ENCODE results near the gene JPH3.

JPH3 gene

DNA sequence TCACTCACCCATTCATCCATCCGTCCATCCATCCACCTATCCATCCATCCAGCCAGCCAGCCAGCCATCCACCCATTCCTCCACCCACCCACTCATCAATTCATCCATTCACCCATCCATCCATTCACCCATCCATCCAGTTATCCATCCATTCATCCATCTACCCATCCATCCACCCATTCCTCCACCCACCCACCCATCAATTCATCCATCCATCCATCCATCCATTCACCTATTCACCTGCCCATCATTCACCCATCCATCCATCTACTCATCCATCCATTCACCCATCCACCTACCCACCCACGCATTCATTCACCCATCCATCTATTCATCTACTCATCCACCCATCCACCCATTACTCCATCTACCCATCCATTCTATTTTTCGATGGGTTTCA, 43.6 kb upstream of the JPH3 start:
- no peak for DNase-seq (ENCODE audit: low spot score)
- CTCF ChIA-PET, result no interaction called here
- H3K27ac ChIP-seq, result no peak overlapping the region
- TF ChIP-seq, protein P1, sequence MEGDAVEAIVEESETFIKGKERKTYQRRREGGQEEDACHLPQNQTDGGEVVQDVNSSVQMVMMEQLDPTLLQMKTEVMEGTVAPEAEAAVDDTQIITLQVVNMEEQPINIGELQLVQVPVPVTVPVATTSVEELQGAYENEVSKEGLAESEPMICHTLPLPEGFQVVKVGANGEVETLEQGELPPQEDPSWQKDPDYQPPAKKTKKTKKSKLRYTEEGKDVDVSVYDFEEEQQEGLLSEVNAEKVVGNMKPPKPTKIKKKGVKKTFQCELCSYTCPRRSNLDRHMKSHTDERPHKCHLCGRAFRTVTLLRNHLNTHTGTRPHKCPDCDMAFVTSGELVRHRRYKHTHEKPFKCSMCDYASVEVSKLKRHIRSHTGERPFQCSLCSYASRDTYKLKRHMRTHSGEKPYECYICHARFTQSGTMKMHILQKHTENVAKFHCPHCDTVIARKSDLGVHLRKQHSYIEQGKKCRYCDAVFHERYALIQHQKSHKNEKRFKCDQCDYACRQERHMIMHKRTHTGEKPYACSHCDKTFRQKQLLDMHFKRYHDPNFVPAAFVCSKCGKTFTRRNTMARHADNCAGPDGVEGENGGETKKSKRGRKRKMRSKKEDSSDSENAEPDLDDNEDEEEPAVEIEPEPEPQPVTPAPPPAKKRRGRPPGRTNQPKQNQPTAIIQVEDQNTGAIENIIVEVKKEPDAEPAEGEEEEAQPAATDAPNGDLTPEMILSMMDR (conservative IDR thresholded peaks at IDR 0.05; ENCODE audit: low read depth), result no peak
- POLR2A ChIA-PET (ENCODE audit: low non-redundant PET), result no interaction called here

DNA sequence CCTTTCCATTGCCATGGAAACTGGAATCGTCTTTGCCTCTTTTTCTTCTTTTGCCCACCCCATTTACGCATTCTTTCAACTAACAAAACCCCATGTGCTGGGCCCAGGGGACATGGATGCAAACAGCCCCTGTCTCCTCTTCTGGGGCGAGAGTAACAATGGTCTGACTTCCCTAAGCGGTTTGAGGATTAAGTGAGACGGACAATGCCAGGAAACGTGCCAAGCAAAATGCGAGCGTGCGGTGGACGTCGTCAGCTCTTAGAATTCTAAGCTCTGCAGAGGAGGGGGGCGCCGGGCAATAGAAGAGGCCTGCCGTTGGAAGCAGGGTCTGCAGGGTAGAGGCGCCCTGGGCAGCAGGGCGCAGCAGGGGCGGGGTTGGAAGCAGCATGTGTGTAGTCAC, 42.4 kb upstream of the JPH3 start:
- POLR2A ChIA-PET (ENCODE audit: low non-redundant PET), result no interaction called here
- TF ChIP-seq, protein P1 (conservative IDR thresholded peaks at IDR 0.05; ENCODE audit: low read depth), result no peak
- no peak for DNase-seq (ENCODE audit: low spot score)
- CTCF ChIA-PET, result interaction anchor here (1.9 kb wide), 1 partner anchor 77 kb away, joined by 6 read pairs; no protein-coding TSS in a partner anchor
- H3K27ac ChIP-seq, result no peak overlapping the region

DNA sequence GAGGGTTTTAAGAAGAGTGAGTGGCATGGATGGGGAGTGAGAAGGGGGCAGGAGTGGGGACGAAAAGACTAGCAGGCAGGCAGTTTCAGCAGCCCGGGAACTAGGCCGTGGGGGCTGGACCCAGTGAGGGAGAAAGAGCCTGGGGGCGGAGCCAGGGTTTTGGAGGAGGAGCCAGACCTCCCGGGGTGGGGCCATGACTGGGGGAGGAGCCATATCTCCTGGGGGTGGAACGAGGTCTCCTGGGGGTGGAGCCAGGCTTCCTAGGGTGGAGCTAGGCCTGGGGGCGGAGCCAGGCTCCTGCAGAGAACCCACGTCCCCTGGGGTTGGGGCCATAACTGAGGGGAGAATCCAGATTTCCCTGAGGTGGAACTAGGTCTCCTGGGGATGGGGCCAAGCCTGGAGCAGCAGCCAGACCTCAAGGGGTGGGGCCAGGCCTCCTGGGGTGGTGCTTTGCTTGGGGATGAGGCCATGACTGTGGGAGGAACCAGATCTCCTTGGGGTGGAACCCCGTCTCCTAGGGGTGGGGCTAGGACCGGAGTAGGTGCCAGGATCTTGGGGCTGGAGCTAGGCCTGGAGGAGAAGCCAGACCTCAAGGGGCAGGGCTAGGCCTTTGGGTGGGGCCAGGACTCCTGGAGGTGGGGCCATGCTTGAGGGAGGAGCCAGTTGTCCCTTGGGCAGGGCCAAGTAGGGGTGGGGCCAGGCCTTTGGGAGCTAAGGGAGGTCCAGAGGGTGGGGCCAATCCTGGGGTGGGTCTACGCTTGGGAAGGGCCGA, 41.7 kb upstream of the JPH3 start:
- ChIA-PET CTCF (interaction anchor here (1.9 kb wide), 1 partner anchor 76 kb away, joined by 6 read pairs; no protein-coding TSS in a partner anchor), POLR2A (ENCODE audit: low non-redundant PET) (no interaction called here)
- TF ChIP-seq, protein P1 (conservative IDR thresholded peaks at IDR 0.05; ENCODE audit: low read depth), result no peak
- peak; percentile 72 for DNase-seq (ENCODE audit: low spot score)
- H3K27ac ChIP-seq, result no peak overlapping the region

DNA sequence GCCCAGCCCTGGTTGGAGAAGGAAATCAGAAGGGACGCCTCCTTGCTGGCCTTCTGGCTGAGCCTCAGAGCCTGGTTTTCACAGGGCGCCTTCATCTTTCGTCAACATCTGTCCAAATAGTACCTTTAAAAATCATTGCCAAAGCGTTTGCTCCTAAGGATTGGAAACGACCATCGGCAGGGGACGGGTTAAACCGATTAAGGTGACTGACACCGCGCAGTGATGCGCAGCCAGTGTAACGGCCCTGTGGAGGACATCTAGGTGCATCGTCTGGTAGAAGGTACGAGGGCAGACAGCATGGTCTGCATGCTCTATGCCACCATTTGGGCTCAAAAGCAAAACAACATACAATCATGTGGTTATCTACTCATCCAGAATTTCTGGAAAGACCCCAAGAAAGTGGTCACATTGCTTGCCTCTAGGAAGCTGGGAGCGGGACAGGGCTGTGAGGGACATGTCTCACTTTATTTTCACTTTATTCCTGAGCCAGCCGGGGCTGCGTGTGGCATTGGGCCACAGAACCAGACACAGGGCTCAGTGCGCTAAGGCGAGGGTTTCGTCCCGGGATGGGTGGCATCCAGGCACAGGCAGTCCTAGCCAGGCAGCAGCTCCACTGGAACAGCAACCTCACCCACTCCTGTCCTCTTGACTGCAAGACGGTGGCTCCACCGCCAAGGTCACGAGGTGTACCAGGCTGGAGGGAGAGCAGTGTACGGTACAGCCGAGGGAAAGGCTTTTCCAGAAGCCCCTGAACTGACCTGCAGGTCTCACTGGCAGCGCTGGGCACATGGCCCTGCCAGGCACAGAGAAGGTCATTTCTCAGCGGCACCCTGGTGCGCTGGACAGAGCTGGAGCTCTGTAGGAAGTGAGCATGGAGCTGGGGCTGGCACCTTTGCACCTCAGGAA, 40.9 kb upstream of the JPH3 start:
- CTCF ChIA-PET, result interaction anchor here (0.7 to 1.9 kb wide), 3 partner anchors 10 to 75 kb away, joined by 4 to 6 read pairs (median 4); no protein-coding TSS in a partner anchor
- POLR2A ChIA-PET (ENCODE audit: low non-redundant PET), result no interaction called here

DNA sequence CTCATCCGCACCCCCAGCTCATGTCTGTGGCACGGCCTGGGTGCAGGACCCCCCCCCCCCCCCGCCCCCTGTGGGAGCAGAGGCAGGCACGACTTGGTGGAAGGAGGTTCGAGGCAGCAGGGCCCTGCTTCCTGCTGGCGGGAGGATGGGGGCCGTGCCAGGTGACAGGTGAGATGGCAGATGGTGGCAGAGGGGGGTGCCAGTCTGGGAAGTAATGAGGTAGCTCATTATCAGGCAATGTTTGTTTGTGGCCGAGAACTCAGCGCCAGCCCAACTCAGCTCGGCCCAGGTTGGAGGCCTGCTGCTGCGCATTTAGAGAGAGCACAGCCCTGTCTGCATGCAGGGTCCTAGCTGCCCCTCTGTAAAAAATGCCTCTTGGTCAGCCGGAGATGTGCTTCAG, 40.1 kb upstream of the JPH3 start:
- TF ChIP-seq, protein P1 (conservative IDR thresholded peaks at IDR 0.05; ENCODE audit: low read depth), result no peak
- no peak for DNase-seq (ENCODE audit: low spot score)
- H3K27ac ChIP-seq, result no peak overlapping the region
- CTCF ChIA-PET, result interaction anchor here (0.6 to 0.8 kb wide), 3 partner anchors 9 to 21 kb away, joined by 3 to 4 read pairs (median 4); no protein-coding TSS in a partner anchor
- POLR2A ChIA-PET (ENCODE audit: low non-redundant PET), result no interaction called here

More for the DNA sequence above, 40.9 kb upstream of the JPH3 start:
- TF ChIP-seq, protein P1 (conservative IDR thresholded peaks at IDR 0.05; ENCODE audit: low read depth), result no peak
- no peak overlapping the region for H3K27ac ChIP-seq
- DNase-seq (ENCODE audit: low spot score), result no peak

DNA sequence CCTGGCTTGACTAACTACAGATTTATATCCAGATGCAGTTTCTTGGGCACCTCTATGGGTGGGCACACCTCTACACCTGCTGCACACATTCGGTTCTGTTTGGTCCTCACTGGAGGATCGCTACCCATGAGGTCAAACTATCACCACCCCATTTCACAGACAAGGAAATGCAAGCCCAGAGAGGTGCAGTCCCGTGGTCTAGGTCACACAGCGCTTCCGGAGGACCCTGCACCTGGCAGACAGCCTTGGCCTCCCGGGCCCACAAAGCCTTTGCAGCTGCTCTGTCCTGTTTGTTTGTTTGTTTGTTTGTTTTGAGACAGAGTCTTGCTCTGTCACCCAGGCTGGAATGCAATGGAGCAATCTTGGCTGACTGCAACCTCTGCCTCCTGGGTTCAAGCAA, 39.3 kb upstream of the JPH3 start:
- TF ChIP-seq, protein P1 (conservative IDR thresholded peaks at IDR 0.05; ENCODE audit: low read depth), result no peak
- CTCF ChIA-PET, result interaction anchor here (0.6 kb wide), 1 partner anchor 10 kb away, joined by 3 read pairs; no protein-coding TSS in a partner anchor
- POLR2A ChIA-PET (ENCODE audit: low non-redundant PET), result no interaction called here
- H3K27ac ChIP-seq, result no peak overlapping the region
- no peak for DNase-seq (ENCODE audit: low spot score)

Measured in RWPE1 (cell line).